ENCODE results near the gene ENO4. TPM values are rescaled to one million over a fixed set of nuclear protein-coding genes. Genes with fewer than 3 reads are reported as not detected.

The ENO4 gene
- total and polyA plus RNA-seq, 7 donors, result not detected

GRCh38 chr10:116877391-116877790 lies 28.1 kb downstream of the ENO4 start:
- Histone ChIP-seq H3K4me1 (no peaks in the 10 kb centered on the region), H3K36me3 (ENCODE audit: insufficient read depth in 1 of 2, low read depth in 1 of 2) (no peaks in the 10 kb centered on the region), H3K27me3 (ENCODE audit: insufficient read depth in 3 of 3, low read length in 2 of 3) (no peaks in the 10 kb centered on the region), H3K27ac (no peak overlapping the region), H3K4me3 (no peak overlapping the region), H3K9me3 (no peaks in the 10 kb centered on the region)
- ATAC-seq (no peak), DNase-seq (no peak)
- intact Hi-C loops (cut with DNase I), result no loop called here
- WGBS, 3 donors, result 67 to 77% (median 73%) methylated on average over 3 of the region's 3 CpGs
- no peak for TF ChIP-seq CTCF (IDR thresholded peaks at IDR 0.05)

GRCh38 chr10:116878123-116878522 lies 28.8 kb downstream of the ENO4 start:
- no peaks in the 10 kb centered on the region for H3K36me3 ChIP-seq (ENCODE audit: insufficient read depth in 1 of 2, low read depth in 1 of 2)
- no peaks in the 10 kb centered on the region for H3K4me1 ChIP-seq
- no peak for ATAC-seq
- no peaks in the 10 kb centered on the region for H3K27me3 ChIP-seq (ENCODE audit: insufficient read depth in 3 of 3, low read length in 2 of 3)
- H3K4me3 ChIP-seq, result no peak overlapping the region
- no peak overlapping the region for H3K27ac ChIP-seq
- no peaks in the 10 kb centered on the region for H3K9me3 ChIP-seq
- no peak for TF ChIP-seq CTCF (IDR thresholded peaks at IDR 0.05)
- intact Hi-C loops (cut with DNase I), result no loop called here
- no peak for DNase-seq
- 52 to 73% (median 57%) methylated on average over 2 of the region's 2 CpGs for WGBS, 3 donors

GRCh38 chr10:116879817-116880216 lies 30.5 kb downstream of the ENO4 start:
- intact Hi-C loops (cut with DNase I), result no loop called here
- 81 to 85% (median 84%) methylated on average over 7 of the region's 7 CpGs for WGBS, 3 donors
- no peak overlapping the region for H3K4me3 ChIP-seq

GRCh38 chr10:116880716-116881482 lies 31.6 kb downstream of the ENO4 start:
- intact Hi-C loops (cut with DNase I), result no loop called here
- WGBS, 3 donors, result 56 to 64% (median 57%) methylated on average over 10 of the region's 10 CpGs
- H3K27ac ChIP-seq, result no peak overlapping the region
- ATAC-seq (no peak), DNase-seq (no peak)
- H3K4me3 ChIP-seq, result no peak overlapping the region
- no peaks in the 10 kb centered on the region for H3K4me1 ChIP-seq
- TF ChIP-seq CTCF (IDR thresholded peaks at IDR 0.05), result no peak
- H3K36me3 ChIP-seq (ENCODE audit: insufficient read depth in 1 of 2, low read depth in 1 of 2), result no peaks in the 10 kb centered on the region
- no peaks in the 10 kb centered on the region for H3K9me3 ChIP-seq
- H3K27me3 ChIP-seq (ENCODE audit: insufficient read depth in 3 of 3, low read length in 2 of 3), result no peaks in the 10 kb centered on the region

More at GRCh38 chr10:116879817-116880216, 30.5 kb downstream of the ENO4 start:
- Histone ChIP-seq H3K27me3 (ENCODE audit: insufficient read depth in 3 of 3, low read length in 2 of 3) (no peaks in the 10 kb centered on the region), H3K36me3 (ENCODE audit: insufficient read depth in 1 of 2, low read depth in 1 of 2) (no peaks in the 10 kb centered on the region), H3K9me3 (no peaks in the 10 kb centered on the region), H3K4me1 (no peaks in the 10 kb centered on the region), H3K27ac (no peak overlapping the region)
- DNase-seq (no peak), ATAC-seq (no peak)
- no peak for TF ChIP-seq CTCF (IDR thresholded peaks at IDR 0.05)

GRCh38 chr10:116882639-116883038 lies 33.3 kb downstream of the ENO4 start:
- no peak for TF ChIP-seq CTCF (IDR thresholded peaks at IDR 0.05)
- Histone ChIP-seq H3K27ac (no peak overlapping the region), H3K4me1 (no peaks in the 10 kb centered on the region), H3K4me3 (no peak overlapping the region), H3K36me3 (ENCODE audit: insufficient read depth in 1 of 2, low read depth in 1 of 2) (no peaks in the 10 kb centered on the region), H3K27me3 (ENCODE audit: insufficient read depth in 3 of 3, low read length in 2 of 3) (no peaks in the 10 kb centered on the region), H3K9me3 (no peaks in the 10 kb centered on the region)
- DNase-seq (no peak), ATAC-seq (no peak)
- 77 to 85% (median 81%) methylated on average over 2 of the region's 2 CpGs for WGBS, 3 donors
- intact Hi-C loops (cut with DNase I), result no loop called here

Measured in psoas muscle (tissue), 8 donors.